ENCODE results near the gene HSBP1L1.
A peak's percentile ranks its signal among the peaks of the same experiment; 100 is the strongest.

Gene HSBP1L1

DNA sequence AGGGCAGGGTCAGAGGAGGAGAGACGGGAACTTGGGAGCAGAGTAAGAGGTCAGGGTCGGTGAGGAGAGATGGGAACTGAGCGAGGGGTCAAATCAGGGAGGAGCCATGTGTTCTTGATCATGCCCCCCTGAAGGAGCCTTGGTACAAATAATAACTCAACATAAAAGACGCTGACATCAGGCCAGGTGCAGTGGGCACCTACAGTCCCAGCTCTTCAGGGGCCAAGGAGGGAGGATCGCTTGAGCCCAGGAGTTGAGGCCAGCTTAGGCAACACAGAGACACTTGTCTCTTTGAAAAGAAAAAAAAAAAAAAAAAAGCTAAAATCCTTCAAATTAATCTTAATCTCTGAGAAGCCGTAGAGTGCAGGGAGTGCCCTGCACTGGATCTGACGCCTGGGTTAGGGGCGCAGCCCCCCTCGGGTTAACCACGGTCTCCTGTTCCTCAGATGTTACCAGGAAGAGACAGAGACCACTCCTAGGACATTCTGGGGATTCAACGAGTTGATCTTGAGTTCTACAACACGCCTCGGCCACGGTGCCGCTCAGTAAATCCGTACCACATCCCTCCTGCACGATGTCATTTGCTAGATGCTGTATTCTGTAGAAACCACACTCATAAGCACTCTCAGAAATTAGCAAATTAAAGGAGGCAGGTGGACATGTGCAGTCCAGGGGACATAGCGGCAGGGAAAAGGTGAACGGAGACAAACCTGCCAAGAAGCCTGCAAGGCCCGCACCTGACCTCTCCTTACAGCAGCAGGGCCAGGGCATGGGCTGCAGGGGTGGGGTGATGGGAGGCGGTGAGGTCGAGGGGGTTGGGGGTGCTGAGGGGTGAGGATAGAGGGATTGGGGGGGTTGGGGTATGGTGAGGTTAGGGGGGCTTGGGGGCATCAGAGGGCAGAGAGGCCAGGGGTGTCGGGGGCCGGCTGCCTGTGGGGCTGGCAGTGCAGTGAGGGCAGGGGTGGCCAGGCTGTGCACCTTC, 42.2 kb upstream of the HSBP1L1 start:
- ATAC-seq (ENCODE audit: low read depth): no peak
- no peak for DNase-seq (ENCODE audit: low spot score)
- Histone ChIP-seq H3K9me3 (ENCODE audit: severe bottlenecking) (no peaks in the 10 kb centered on the region), H3K27ac (ENCODE audit: poor library complexity, severe bottlenecking) (no peak overlapping the region), H3K36me3 (ENCODE audit: low read depth) (peaks cover 12% of the 10 kb centered on the region), H3K4me1 (ENCODE audit: insufficient read depth, poor library complexity, severe bottlenecking) (no peaks in the 10 kb centered on the region), H3K27me3 (ENCODE audit: insufficient read depth, poor library complexity, severe bottlenecking) (no peaks in the 10 kb centered on the region), H3K4me3 (ENCODE audit: severe bottlenecking) (no peak overlapping the region)
- TF ChIP-seq, protein P1, sequence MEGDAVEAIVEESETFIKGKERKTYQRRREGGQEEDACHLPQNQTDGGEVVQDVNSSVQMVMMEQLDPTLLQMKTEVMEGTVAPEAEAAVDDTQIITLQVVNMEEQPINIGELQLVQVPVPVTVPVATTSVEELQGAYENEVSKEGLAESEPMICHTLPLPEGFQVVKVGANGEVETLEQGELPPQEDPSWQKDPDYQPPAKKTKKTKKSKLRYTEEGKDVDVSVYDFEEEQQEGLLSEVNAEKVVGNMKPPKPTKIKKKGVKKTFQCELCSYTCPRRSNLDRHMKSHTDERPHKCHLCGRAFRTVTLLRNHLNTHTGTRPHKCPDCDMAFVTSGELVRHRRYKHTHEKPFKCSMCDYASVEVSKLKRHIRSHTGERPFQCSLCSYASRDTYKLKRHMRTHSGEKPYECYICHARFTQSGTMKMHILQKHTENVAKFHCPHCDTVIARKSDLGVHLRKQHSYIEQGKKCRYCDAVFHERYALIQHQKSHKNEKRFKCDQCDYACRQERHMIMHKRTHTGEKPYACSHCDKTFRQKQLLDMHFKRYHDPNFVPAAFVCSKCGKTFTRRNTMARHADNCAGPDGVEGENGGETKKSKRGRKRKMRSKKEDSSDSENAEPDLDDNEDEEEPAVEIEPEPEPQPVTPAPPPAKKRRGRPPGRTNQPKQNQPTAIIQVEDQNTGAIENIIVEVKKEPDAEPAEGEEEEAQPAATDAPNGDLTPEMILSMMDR (IDR thresholded peaks at IDR 0.05; ENCODE audit: poor library complexity, severe bottlenecking): no peak

DNA sequence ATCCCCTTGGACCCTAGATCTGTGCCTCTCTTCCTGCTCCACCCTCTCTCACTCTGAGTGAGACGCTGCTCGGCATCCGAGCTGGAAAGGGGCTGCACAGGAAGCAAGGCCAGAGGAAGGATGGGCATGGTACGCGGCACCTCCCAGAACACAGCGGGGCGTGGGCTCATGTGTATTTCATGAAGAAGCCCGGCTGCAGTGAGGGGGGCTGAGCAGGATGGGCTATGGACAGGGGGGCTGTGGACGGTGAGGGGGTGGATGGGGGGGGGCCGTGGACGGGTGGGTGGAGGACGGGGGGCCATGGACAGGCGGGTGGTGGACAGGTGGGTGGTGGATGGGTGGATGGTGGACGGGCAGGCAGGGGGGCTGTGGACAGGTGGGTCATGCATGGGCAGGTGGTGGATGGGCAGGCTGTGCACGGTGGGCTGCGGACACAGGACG, 41.5 kb upstream of the HSBP1L1 start:
- Histone ChIP-seq H3K27me3 (ENCODE audit: insufficient read depth, poor library complexity, severe bottlenecking) (no peaks in the 10 kb centered on the region), H3K4me3 (ENCODE audit: severe bottlenecking) (no peak overlapping the region), H3K27ac (ENCODE audit: poor library complexity, severe bottlenecking) (no peak overlapping the region), H3K9me3 (ENCODE audit: severe bottlenecking) (no peaks in the 10 kb centered on the region), H3K36me3 (ENCODE audit: low read depth) (peaks cover 12% of the 10 kb centered on the region), H3K4me1 (ENCODE audit: insufficient read depth, poor library complexity, severe bottlenecking) (no peaks in the 10 kb centered on the region)
- DNase-seq (ENCODE audit: low spot score) (peak; percentile 48), ATAC-seq (ENCODE audit: low read depth) (no peak)
- TF ChIP-seq, protein P1 (IDR thresholded peaks at IDR 0.05; ENCODE audit: poor library complexity, severe bottlenecking): no peak

DNA sequence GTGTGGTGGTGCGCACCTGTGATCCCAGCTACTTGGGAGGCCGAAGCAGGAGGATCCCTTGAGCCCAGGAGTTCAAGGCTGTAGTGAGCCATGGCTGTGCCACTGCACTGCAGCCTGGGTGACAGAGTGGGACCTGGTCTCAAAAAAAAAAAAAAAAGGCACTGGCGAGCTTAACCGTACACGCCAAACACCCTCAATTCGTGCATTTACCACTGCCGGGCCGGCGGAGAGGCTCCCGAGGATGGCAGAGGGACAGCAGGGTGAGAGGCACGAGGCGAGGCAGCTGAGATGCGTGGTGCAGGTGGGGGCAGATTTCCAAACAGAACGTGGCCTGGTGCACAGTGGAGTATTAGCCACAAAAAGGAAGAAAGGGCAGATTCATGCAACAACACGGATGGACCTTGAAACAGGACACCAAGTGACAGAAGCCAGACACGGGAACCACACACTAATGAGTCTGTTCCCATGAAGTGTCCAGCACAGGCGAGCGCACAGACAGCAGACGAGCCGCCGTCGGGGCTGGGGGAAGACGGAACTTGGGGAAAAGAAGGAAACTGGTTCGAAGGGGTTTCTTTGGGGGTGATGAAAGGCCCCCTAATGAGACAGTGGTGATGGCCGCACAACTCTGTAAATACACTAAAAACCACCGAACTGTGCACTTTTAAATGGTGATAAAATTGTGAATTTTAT, 40.4 kb upstream of the HSBP1L1 start:
- H3K9me3 ChIP-seq (ENCODE audit: severe bottlenecking): peaks cover under 1% of the 10 kb centered on the region
- H3K4me3 ChIP-seq (ENCODE audit: severe bottlenecking): no peak overlapping the region
- no peak overlapping the region for H3K27ac ChIP-seq (ENCODE audit: poor library complexity, severe bottlenecking)
- H3K4me1 ChIP-seq (ENCODE audit: insufficient read depth, poor library complexity, severe bottlenecking): no peaks in the 10 kb centered on the region
- TF ChIP-seq, protein P1 (IDR thresholded peaks at IDR 0.05; ENCODE audit: poor library complexity, severe bottlenecking): no peak
- no peak for ATAC-seq (ENCODE audit: low read depth)
- H3K27me3 ChIP-seq (ENCODE audit: insufficient read depth, poor library complexity, severe bottlenecking): no peaks in the 10 kb centered on the region
- peaks cover 10% of the 10 kb centered on the region for H3K36me3 ChIP-seq (ENCODE audit: low read depth)
- DNase-seq (ENCODE audit: low spot score): no peak

DNA sequence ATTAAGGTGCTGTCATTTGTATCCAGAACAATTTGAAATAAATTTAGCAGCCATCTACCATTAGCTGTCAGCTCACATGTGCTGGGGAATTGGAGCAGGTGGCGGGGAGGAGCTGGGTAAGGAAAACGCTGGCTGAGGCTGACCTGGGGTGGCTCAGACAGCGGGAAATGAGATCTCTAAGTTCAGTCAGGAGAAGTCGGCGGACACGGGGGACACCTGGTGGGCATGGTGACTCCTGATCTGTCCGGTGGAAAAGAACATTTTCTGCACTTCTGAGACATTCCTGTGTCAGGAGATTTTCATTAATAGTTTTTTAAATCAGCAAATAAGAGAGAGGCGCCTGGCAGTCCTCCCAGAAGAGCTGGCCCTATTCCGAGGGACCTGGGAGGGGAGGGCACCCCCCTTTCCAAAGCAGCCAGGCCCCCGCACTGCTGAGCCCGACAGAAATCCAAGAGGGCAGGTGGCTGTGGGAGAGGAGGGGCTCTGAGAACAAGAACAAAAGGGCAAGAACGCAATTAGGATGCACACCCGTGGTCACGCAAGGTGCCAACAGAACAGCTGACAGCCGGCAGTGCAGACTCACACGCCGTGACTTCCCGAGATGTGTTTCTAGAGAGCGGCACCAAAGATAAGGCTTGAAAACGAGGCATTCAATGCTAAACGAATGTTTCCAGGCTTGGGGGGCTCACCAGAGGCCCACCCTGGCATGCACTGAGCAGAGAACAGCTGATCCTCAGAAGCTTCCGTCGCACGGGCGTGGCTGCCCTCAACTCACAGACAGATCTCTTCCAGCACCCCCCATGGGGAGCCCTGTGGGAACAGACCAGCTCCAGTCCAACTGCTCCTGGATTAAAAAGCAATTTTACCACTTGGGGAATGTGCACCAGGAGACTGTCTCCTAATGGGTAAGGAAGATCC, 39.4 kb upstream of the HSBP1L1 start:
- Histone ChIP-seq H3K9me3 (ENCODE audit: severe bottlenecking) (peaks cover 5% of the 10 kb centered on the region), H3K36me3 (ENCODE audit: low read depth) (peaks cover 19% of the 10 kb centered on the region), H3K27me3 (ENCODE audit: insufficient read depth, poor library complexity, severe bottlenecking) (no peaks in the 10 kb centered on the region), H3K27ac (ENCODE audit: poor library complexity, severe bottlenecking) (no peak overlapping the region), H3K4me3 (ENCODE audit: severe bottlenecking) (no peak overlapping the region), H3K4me1 (ENCODE audit: insufficient read depth, poor library complexity, severe bottlenecking) (no peaks in the 10 kb centered on the region)
- DNase-seq (ENCODE audit: low spot score) (no peak), ATAC-seq (ENCODE audit: low read depth) (no peak)
- TF ChIP-seq, protein P1 (IDR thresholded peaks at IDR 0.05; ENCODE audit: poor library complexity, severe bottlenecking): no peak

Measured in RWPE2 (cell line).